Thyroid gland (tissue), 4 donors: ENCODE measurements around the gene PKNOX2.

Source experiments
- POLR2A ChIP-seq, 2 donors: fragments of 450-650 bp; IDR thresholded peaks; one replicate each; pipeline ENCODE4 v1.6.1; 2017; ENCODE audit warnings: antibody characterized with exemption in 2 of 2, mild to moderate bottlenecking in 2 of 2, moderate library complexity in 1 of 2
- TF ChIP-seq, protein P1 (sequence below), 6 experiments: fragments of 200-600 bp in 3 of 6; fragments of 450-650 bp in 3 of 6; sonication (generic) in 3 of 6; IDR thresholded peaks; one replicate each; pipeline ENCODE4 v1.5.1; 2016 to 2019; ENCODE audit warnings: antibody characterized with exemption in 6 of 6, mild to moderate bottlenecking in 2 of 6, inconsistent platforms in 1 of 6, moderate library complexity in 1 of 6

DNA sequence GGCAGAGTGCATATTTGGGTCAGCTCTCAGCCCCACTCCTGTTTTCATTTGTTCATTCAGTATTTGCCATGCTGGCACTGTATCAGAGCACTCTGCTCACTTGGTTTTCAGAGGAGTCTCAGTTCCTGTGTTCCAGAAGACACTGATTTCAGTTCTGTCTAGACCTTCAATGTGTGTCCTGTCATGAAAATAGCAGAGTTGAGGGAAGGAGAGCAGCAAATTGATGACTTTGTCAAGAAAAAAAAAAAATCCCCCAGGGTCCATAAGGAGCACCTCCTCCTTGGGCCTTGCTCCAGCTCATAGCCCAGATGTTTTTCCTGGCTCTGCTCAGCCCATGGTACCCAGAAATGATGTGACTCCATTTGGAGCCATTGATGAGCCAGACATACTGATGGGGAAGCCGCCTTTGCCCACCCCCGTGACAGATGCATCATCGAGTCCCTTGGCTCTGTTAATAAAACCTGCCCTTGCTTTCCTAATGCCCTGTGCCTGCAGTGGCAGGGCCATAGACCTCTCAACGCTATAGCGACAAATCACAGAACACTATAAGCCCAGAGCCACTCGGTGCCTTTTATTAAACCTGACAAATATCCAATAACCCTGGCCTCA is 107.0 kb downstream of the PKNOX2 start:
- TF ChIP-seq, protein P1, sequence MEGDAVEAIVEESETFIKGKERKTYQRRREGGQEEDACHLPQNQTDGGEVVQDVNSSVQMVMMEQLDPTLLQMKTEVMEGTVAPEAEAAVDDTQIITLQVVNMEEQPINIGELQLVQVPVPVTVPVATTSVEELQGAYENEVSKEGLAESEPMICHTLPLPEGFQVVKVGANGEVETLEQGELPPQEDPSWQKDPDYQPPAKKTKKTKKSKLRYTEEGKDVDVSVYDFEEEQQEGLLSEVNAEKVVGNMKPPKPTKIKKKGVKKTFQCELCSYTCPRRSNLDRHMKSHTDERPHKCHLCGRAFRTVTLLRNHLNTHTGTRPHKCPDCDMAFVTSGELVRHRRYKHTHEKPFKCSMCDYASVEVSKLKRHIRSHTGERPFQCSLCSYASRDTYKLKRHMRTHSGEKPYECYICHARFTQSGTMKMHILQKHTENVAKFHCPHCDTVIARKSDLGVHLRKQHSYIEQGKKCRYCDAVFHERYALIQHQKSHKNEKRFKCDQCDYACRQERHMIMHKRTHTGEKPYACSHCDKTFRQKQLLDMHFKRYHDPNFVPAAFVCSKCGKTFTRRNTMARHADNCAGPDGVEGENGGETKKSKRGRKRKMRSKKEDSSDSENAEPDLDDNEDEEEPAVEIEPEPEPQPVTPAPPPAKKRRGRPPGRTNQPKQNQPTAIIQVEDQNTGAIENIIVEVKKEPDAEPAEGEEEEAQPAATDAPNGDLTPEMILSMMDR (IDR thresholded peaks at IDR 0.05), result no peak
- peak in 1 of 2 donors; percentile 20 for TF ChIP-seq POLR2A (IDR thresholded peaks at IDR 0.05)
